SU-DHL-6 (cell line): ENCODE results near the gene SPATA2.
"Not testable (repeated sequence)": the region's sequence is repeated elsewhere in the genome, so short reads cannot be mapped to it uniquely, and the experiment has no call there.

Experiments used
- H2AFZ ChIP-seq: fragments of 200-600 bp; sonication (generic); 2 replicates; pipeline ENCODE4 v1.6.1; 2014; ENCODE audit warnings: low read depth, mild to moderate bottlenecking, moderate library complexity, mixed read lengths, antibody characterized with exemption, low read length; ENCODE audit not compliant: severe bottlenecking
- H3F3A ChIP-seq: fragments of 200-600 bp; shearing (Covaris generic); 2 replicates; pipeline ENCODE4 v1.6.0; 2016; ENCODE audit warnings: antibody characterized with exemption, mild to moderate bottlenecking; ENCODE audit not compliant: insufficient read depth
- H3K27ac ChIP-seq: fragments of 200-600 bp; sonication (generic); 2 replicates; pipeline ENCODE4 v1.5.1; 2016; ENCODE audit warnings: low read depth, mild to moderate bottlenecking, low read length, moderate library complexity, mixed read lengths
- H3K27me3 ChIP-seq: fragments of 200-600 bp; sonication (generic), shearing (Covaris generic); 2 replicates; pipeline ENCODE4 v1.6.0; 2014; ENCODE audit warnings: mild to moderate bottlenecking, low read length
- H3K36me3 ChIP-seq: fragments of 200-600 bp; sonication (generic); 2 replicates; pipeline ENCODE4 v1.6.1; 2014; ENCODE audit warnings: mild to moderate bottlenecking, low read length, mixed read lengths
- H3K4me2 ChIP-seq: fragments of 300-600, 200-600 bp; shearing (Covaris generic), sonication (generic); 2 replicates; pipeline ENCODE4 v1.6.0; 2014; ENCODE audit warnings: low read length, low read depth, mild to moderate bottlenecking; ENCODE audit not compliant: poor library complexity, severe bottlenecking
- H3K4me3 ChIP-seq: fragments of 200-600 bp; sonication (generic); 2 replicates; pipeline ENCODE4 v1.5.1; 2014; ENCODE audit warnings: antibody characterized with exemption, low read length, mild to moderate bottlenecking, mixed read lengths; ENCODE audit not compliant: insufficient read depth, poor library complexity, severe bottlenecking
- H3K79me2 ChIP-seq: fragments of 200-600 bp; sonication (generic); 2 replicates; pipeline ENCODE4 v1.6.1; 2014; ENCODE audit warnings: mild to moderate bottlenecking, low read length, moderate library complexity; ENCODE audit not compliant: insufficient read depth
- H3K9ac ChIP-seq: fragments of 200-600 bp; sonication (generic); 2 replicates; pipeline ENCODE4 v1.7.0; 2014; ENCODE audit warnings: mild to moderate bottlenecking, low read length
- H3K9me2 ChIP-seq: fragments of 200-600 bp; sonication (generic); replicated peaks from 2 replicates; pipeline ENCODE4 v1.6.1; 2014; ENCODE audit warnings: low read length; ENCODE audit not compliant: insufficient read depth
- H3K9me3 ChIP-seq: fragments of 200-600 bp; sonication (generic); 2 replicates; pipeline ENCODE4 v1.6.1; 2014; ENCODE audit warnings: low read length, mixed read lengths; ENCODE audit not compliant: insufficient read depth
- H4K20me1 ChIP-seq: fragments of 200-600 bp; sonication (generic); 2 replicates; pipeline ENCODE4 v1.6.1; 2014; ENCODE audit warnings: low read depth, mild to moderate bottlenecking, antibody characterized with exemption, low read length, moderate library complexity, mixed read lengths
- CTCF ChIP-seq: fragments of 200-600 bp; sonication (generic); IDR thresholded peaks from one replicate; pipeline ENCODE4 v1.5.1; 2017; ENCODE audit warnings: antibody characterized with exemption, mild to moderate bottlenecking, low read length, moderate library complexity; ENCODE audit not compliant: insufficient read depth, poor library complexity, severe bottlenecking
- EZH2phosphoT487 ChIP-seq: fragments of 200-600 bp; sonication (generic), shearing (Covaris generic); conservative IDR thresholded peaks from 2 replicates; pipeline ENCODE4 v1.6.1; 2018; ENCODE audit warnings: mild to moderate bottlenecking, antibody characterized with exemption, low read length, moderate library complexity, mixed read lengths

Gene SPATA2

GRCh38 chr20:49862607-49863200 is 52.6 kb downstream of the SPATA2 start:
- no peak for TF ChIP-seq EZH2phosphoT487
- no peak for TF ChIP-seq CTCF
- no peak overlapping the region for H3K4me2 ChIP-seq
- no peaks in the 10 kb centered on the region for H3K9me3 ChIP-seq
- H3K36me3 ChIP-seq: peaks cover 14% of the 10 kb centered on the region; the same call in 1 of the 2 replicates
- H3K4me3 ChIP-seq: no peak overlapping the region
- no peaks in the 10 kb centered on the region for H4K20me1 ChIP-seq
- no peaks in the 10 kb centered on the region for H3K9me2 ChIP-seq
- no peak overlapping the region for H3K27ac ChIP-seq
- no peaks in the 10 kb centered on the region for H3F3A ChIP-seq
- no peaks in the 10 kb centered on the region for H3K27me3 ChIP-seq
- no peak overlapping the region for H2AFZ ChIP-seq
- H3K9ac ChIP-seq: no peak overlapping the region
- no peaks in the 10 kb centered on the region for H3K79me2 ChIP-seq

- H4K20me1 ChIP-seq, H3K9ac ChIP-seq, H3K9me3 ChIP-seq, H3K9me2 ChIP-seq, H3K27me3 ChIP-seq, H3K27ac ChIP-seq, H3K4me3 ChIP-seq, H3F3A ChIP-seq, H3K4me2 ChIP-seq, H3K79me2 ChIP-seq, H2AFZ ChIP-seq: not testable (repeated sequence)
- peaks cover 14% of the 10 kb centered on the region; the same call in 1 of the 2 replicates for H3K36me3 ChIP-seq
Observed at GRCh38 chr20:49861232-49861631, 54.1 kb downstream of the SPATA2 start.

DNA sequence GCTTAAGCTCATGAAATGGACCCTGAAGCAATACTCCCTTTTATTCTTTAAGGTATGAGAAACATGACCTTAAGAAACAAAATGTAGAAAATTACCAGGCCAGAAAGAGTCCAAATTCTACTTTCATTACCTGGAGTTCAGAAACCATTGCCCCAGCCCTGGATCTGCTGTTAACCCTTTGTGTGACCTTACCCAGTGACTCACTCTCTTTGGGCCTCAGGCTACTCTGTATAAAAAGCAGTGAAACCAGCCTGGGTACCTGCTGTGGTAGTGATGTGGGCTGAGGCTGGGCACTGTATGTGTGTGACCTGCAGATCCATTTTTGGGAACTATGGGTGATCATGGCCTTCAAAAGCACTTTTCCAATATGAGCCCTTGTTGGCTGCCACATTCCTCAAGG is 55.5 kb downstream of the SPATA2 start:
- Histone ChIP-seq H4K20me1 (no peaks in the 10 kb centered on the region), H3F3A (no peaks in the 10 kb centered on the region), H3K36me3 (peaks cover 14% of the 10 kb centered on the region; the same call in 1 of the 2 replicates), H3K27me3 (no peaks in the 10 kb centered on the region), H2AFZ (no peak overlapping the region), H3K9me2 (no peaks in the 10 kb centered on the region), H3K9ac (no peak overlapping the region), H3K4me2 (no peak overlapping the region), H3K9me3 (no peaks in the 10 kb centered on the region), H3K79me2 (no peaks in the 10 kb centered on the region), H3K4me3 (no peak overlapping the region), H3K27ac (no peak overlapping the region)
- TF ChIP-seq EZH2phosphoT487: no peak
- no peak for TF ChIP-seq CTCF

DNA sequence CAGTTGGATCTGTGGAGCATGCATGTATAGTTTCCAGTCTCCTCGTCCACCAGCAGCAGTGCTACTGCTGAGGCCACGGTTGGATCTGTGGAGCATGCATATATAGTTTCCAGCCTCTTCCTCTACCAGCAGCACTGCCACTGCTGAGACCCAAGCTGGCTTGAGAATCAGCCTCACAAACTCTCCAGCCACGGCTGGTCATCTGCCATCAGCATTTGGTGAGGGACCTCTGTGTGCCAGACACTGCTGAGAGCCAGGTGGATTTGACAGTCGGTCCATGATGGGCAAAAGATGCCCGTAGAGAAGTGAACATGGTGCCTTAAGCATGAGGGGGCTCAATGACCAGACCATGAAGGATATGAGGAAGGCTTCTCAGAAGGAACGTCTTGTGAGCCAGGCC is 56.3 kb downstream of the SPATA2 start:
- H3K4me2 ChIP-seq: no peak overlapping the region
- TF ChIP-seq CTCF (no peak), EZH2phosphoT487 (no peak)
- no peaks in the 10 kb centered on the region for H4K20me1 ChIP-seq
- H3K27ac ChIP-seq: no peak overlapping the region
- H3K36me3 ChIP-seq: peaks cover 11% of the 10 kb centered on the region; the same call in 1 of the 2 replicates
- no peaks in the 10 kb centered on the region for H3K9me3 ChIP-seq
- H3K79me2 ChIP-seq: no peaks in the 10 kb centered on the region
- no peak overlapping the region for H3K4me3 ChIP-seq
- no peaks in the 10 kb centered on the region for H3K27me3 ChIP-seq
- no peaks in the 10 kb centered on the region for H3K9me2 ChIP-seq
- H3K9ac ChIP-seq: no peak overlapping the region
- no peak overlapping the region for H2AFZ ChIP-seq
- H3F3A ChIP-seq: no peaks in the 10 kb centered on the region
